ENCODE results near the gene ZNF575. TPM values are rescaled to one million over a fixed set of nuclear protein-coding genes. Genes with fewer than 3 reads are reported as not detected.

The ZNF575 gene
- total and polyA plus RNA-seq, 10 of the 15 experiments (the other 5 are each of a cell fraction or from before 2014, with no cell fraction given): 0.18 to 2.8 (median 0.75) TPM

GRCh38 chr19:43562698-43563241 is 29.8 kb downstream of the ZNF575 start (continued):
- TF ChIP-seq ZBTB33 (IDR thresholded peaks at IDR 0.05) (no peak), SPI1 (IDR thresholded peaks at IDR 0.05; ENCODE audit: borderline replicate concordance, insufficient read depth, low read depth, low read length) (no peak; the same call in 1 of the 2 replicates), TBL1XR1 (IDR thresholded peaks at IDR 0.05; ENCODE audit: low read depth, low read length) (no peak), CEBPB (IDR thresholded peaks at IDR 0.05; ENCODE audit: borderline replicate concordance in 1 of 2, low read depth in 2 of 2, low read length in 2 of 2) (no peak), EP300 (IDR thresholded peaks at IDR 0.05; ENCODE audit: borderline replicate concordance in 1 of 2, control insufficient read depth in 1 of 2, low read depth in 2 of 2, low read length in 2 of 2) (no peak), NR2C1 (IDR thresholded peaks at IDR 0.05) (no peak), CTCF (IDR thresholded peaks at IDR 0.05 in 2 of 3, conservative IDR thresholded peaks at IDR 0.05 in 1 of 3; ENCODE audit: control insufficient read depth in 2 of 3, extremely low read depth in 1 of 3, insufficient read depth in 1 of 3, low read depth in 3 of 3, low read length in 3 of 3) (no peak), ZZZ3 (IDR thresholded peaks at IDR 0.05; ENCODE audit: control insufficient read depth, insufficient read length, low read depth) (no peak), NFYB (IDR thresholded peaks at IDR 0.05; ENCODE audit: insufficient read depth, low read depth, low read length) (no peak), ZBTB4 (CRISPR knock-in tag; IDR thresholded peaks at IDR 0.05) (no peak), SKIL (IDR thresholded peaks at IDR 0.05; ENCODE audit: low read depth, poor library complexity, severe bottlenecking) (no peak), RCOR1 (conservative IDR thresholded peaks at IDR 0.05; ENCODE audit: low read depth, low read length) (no peak), SREBF2 (IDR thresholded peaks at IDR 0.05; ENCODE audit: low read length) (no peak), KAT2A (conservative IDR thresholded peaks at IDR 0.05; ENCODE audit: control insufficient read depth, low read depth, low read length) (no peak), HSF1 (IDR thresholded peaks at IDR 0.05; ENCODE audit: low read depth, low read length) (no peak), RAD51 (IDR thresholded peaks at IDR 0.05) (no peak)

Data from GM12878 (cell line).